Measurements from ENCODE around the gene TMC4. TPM values are rescaled to one million over a fixed set of nuclear protein-coding genes. Genes with fewer than 3 reads are reported as not detected.
A peak's percentile ranks its signal among the peaks of the same experiment; 100 is the strongest.

Gene TMC4
- total RNA-seq, 4 donors from 2014 or later: 0.16 to 3.1 (median 0.31) TPM; not detected in 1

DNA sequence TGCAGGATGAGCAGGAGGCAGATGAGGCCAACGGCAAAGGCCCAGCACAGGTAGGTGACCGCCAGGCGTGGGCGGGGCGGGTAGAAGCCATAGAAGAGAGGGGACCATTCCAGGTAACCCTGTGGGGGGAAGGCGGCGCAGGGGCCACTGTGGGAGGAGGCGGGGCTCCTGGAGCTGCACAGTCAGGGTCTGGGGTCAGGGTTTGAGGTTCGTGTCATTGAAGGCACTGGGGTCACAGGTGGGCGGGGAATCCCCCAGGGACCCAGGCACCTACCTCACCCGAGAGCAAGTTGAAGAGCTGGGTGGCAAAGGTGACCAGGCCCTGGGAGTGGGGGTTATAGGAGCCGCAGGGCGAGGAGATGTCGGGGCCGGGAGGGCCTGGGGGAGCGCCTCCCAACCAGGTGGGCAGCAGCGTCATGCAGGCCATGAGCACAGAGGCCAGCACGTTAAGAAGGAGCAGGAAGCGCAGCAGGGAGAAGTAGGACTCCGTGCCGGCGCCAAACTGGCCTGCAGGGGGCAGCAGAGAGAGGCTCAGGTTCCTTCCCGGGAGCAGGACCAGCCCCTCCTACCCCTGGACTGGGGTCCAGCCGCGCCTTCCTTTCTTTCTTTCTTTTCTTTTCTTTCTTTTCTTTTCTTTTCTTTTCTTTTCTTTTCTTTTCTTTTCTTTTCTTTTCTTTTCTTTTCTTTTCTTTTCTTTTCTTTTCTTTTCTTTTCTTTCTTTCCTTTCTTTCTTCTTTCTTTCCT lies 4.6 kb downstream of the TMC4 start:
- Histone ChIP-seq H3K36me3 (no peaks in the 10 kb centered on the region), H3K9me3 (no peaks in the 10 kb centered on the region), H3K27ac (no peak overlapping the region), H3K27me3 (peaks cover 59% of the 10 kb centered on the region), H3K4me1 (peaks cover 0 to 20% (median 7%) of the 10 kb centered on the region in 3 donors), H3K4me3 (no peak overlapping the region)
- peak; percentile 87 for ATAC-seq
- TF ChIP-seq EP300 (IDR thresholded peaks at IDR 0.05) (no peak), POLR2A (IDR thresholded peaks at IDR 0.05) (no peak)
- TF ChIP-seq, protein P1, sequence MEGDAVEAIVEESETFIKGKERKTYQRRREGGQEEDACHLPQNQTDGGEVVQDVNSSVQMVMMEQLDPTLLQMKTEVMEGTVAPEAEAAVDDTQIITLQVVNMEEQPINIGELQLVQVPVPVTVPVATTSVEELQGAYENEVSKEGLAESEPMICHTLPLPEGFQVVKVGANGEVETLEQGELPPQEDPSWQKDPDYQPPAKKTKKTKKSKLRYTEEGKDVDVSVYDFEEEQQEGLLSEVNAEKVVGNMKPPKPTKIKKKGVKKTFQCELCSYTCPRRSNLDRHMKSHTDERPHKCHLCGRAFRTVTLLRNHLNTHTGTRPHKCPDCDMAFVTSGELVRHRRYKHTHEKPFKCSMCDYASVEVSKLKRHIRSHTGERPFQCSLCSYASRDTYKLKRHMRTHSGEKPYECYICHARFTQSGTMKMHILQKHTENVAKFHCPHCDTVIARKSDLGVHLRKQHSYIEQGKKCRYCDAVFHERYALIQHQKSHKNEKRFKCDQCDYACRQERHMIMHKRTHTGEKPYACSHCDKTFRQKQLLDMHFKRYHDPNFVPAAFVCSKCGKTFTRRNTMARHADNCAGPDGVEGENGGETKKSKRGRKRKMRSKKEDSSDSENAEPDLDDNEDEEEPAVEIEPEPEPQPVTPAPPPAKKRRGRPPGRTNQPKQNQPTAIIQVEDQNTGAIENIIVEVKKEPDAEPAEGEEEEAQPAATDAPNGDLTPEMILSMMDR (IDR thresholded peaks at IDR 0.05): peak in 3 of 4 experiments; percentile 79 to 86 (median 81)
- WGBS, 2 donors (ENCODE audit: low coverage in 1 of 2): 0% methylated on average over 11 of the region's 25 CpGs; no CpG with 5 or more reads in 1 of the 2 donors

DNA sequence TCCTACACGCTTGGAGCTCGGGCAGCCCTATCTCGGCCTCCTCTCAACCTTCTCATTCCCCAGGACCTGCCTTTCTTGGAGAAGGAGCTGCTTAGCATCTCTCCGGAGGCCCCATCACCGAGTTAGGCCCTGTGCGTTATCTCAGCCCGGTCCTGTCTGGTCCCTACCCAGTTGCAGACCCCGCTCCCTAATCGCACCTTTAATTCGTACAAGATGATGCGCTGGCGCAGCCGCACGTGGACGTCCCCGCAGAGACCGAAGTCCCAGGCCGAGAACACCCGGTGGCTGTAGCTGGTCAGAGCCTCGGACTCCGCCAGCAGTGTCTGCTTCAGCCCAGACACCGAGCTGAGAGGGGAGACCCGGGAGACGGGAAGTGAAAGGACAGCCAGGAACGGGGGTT lies 7.7 kb downstream of the TMC4 start:
- Histone ChIP-seq H3K27me3 (peaks cover 42% of the 10 kb centered on the region), H3K36me3 (no peaks in the 10 kb centered on the region), H3K4me3 (no peak overlapping the region), H3K9me3 (no peaks in the 10 kb centered on the region), H3K27ac (no peak overlapping the region), H3K4me1 (peaks cover 0 to 45% (median 29%) of the 10 kb centered on the region in 3 donors)
- no peak for ATAC-seq
- 91% methylated on average over 8 of the region's 25 CpGs; no CpG with 5 or more reads in 1 of the 2 donors for WGBS, 2 donors (ENCODE audit: low coverage in 1 of 2)
- TF ChIP-seq POLR2A (IDR thresholded peaks at IDR 0.05) (no peak), POLR2AphosphoS5 (IDR thresholded peaks at IDR 0.05) (no peak), EP300 (IDR thresholded peaks at IDR 0.05) (no peak)
- TF ChIP-seq, protein P1 (IDR thresholded peaks at IDR 0.05): no peak

DNA sequence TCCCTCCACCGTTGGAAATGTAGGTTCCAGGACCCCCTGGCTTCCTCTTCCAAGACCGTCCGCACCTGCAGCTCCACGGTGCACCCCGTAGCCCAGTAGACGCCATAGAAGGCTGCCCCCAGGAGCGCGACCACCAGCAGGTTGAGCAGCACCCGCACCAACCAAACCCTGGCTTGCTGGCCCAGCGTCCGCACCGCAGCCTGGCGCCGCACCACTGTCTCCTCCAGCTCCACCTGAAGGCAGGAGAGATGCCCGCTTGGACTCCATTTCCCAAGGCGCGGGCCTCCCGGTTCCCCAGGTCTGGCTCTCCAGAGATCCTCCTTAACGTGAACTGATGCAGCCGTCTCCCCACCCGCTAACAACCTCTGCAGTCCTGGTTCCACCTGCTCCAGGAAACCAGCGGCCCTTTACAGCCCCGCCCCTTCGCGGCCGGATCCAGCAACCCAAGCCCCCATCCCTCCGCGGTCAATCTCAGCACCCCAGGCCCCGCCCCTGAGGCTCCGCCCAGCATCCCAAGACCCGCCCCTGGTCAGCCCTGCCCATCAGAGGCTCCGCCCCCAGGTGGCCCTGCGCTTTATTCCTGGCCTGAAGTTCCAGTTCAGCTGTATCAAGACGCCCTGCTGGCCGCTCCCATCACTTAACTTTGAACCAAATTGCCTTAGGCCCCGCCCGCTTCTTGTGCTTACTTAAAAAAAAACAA lies 8.4 kb downstream of the TMC4 start:
- Histone ChIP-seq H3K4me3 (no peak overlapping the region), H3K27ac (no peak overlapping the region), H3K27me3 (peaks cover 42% of the 10 kb centered on the region), H3K36me3 (no peaks in the 10 kb centered on the region), H3K4me1 (peaks cover 0 to 47% (median 31%) of the 10 kb centered on the region in 3 donors), H3K9me3 (no peaks in the 10 kb centered on the region)
- 16% methylated on average over 12 of the region's 37 CpGs; no CpG with 5 or more reads in 1 of the 2 donors for WGBS, 2 donors (ENCODE audit: low coverage in 1 of 2)
- ATAC-seq: no peak
- TF ChIP-seq POLR2A (IDR thresholded peaks at IDR 0.05) (no peak), EP300 (IDR thresholded peaks at IDR 0.05) (no peak), POLR2AphosphoS5 (IDR thresholded peaks at IDR 0.05) (no peak)
- TF ChIP-seq, protein P1 (IDR thresholded peaks at IDR 0.05): no peak

DNA sequence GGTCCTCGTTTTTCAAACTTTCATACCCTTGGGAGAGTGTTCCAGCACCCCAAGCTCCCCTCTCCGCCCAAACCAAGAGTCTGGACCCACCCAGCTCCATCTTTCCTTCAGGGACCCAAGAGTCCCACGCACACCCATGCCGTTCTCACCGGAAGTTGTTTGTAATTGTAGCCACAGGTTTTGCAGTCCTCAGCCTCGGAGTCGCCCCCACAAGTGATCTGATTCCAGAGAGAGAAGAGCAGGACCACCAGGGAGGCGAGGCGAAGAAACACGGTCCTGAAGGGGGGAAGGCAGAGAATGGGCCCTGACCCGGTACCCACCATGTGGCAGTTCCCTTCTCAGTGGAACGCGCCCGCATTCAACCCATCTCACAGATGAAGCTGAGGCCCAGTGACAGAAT lies 10.1 kb downstream of the TMC4 start:
- ATAC-seq: no peak
- H3K9me3 ChIP-seq: no peaks in the 10 kb centered on the region
- H3K4me3 ChIP-seq: peak overlapping the region in 1 of 2 donors; percentile 50
- peaks cover 37% of the 10 kb centered on the region for H3K27me3 ChIP-seq
- H3K36me3 ChIP-seq: peaks cover 0 to 4% of the 10 kb centered on the region in 2 donors
- H3K27ac ChIP-seq: peak overlapping the region in 3 of 4 donors; percentile 75 to 97 (median 89)
- 55 to 61% methylated on average over 3 to 11 of the region's 14 CpGs for WGBS, 2 donors (ENCODE audit: low coverage in 1 of 2)
- no peak for TF ChIP-seq POLR2AphosphoS5 (IDR thresholded peaks at IDR 0.05)
- no peak for TF ChIP-seq EP300 (IDR thresholded peaks at IDR 0.05)
- H3K4me1 ChIP-seq: peaks cover 0 to 54% (median 40%) of the 10 kb centered on the region in 3 donors

DNA sequence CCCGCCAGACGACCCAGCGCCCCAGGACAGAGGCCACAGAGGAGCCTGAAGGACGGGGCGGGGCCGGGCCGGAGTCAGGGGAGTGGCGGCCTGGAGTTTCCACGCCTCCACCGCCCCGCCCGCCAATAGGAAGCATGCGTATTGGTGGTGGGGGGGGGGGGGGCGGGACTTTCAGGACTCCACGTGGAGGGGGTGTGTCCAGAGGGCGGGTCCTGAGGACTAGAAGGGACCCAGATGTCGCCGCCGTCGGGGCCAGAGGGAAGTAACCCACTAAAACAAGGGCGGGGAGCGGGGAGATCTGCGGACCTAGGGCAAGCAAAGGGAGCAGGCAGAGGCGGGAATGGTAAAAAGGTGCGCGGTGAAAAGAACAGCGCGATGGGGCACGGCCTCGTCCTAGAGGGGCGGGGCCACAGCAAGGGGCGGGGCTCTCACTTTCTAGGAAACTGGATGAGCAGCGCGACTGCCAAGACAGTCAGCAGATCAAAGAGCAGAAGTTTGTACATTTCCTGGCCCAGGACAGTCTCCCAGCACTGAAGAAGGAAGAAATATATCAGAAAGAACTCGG lies 10.6 kb downstream of the TMC4 start:
- Histone ChIP-seq H3K27ac (peak overlapping the region in 3 of 4 donors; percentile 75 to 97 (median 89)), H3K4me1 (peaks cover 0 to 57% (median 40%) of the 10 kb centered on the region in 3 donors), H3K36me3 (peaks cover 0 to 9% of the 10 kb centered on the region in 2 donors), H3K4me3 (peak overlapping the region; percentile 10 to 50), H3K9me3 (no peaks in the 10 kb centered on the region), H3K27me3 (peaks cover 31% of the 10 kb centered on the region)
- 0 to 3% methylated on average over 11 of the region's 35 CpGs for WGBS, 2 donors (ENCODE audit: low coverage in 1 of 2)
- peak; percentile 50 for ATAC-seq
- TF ChIP-seq, protein P1 (IDR thresholded peaks at IDR 0.05): no peak
- TF ChIP-seq POLR2A (IDR thresholded peaks at IDR 0.05): no peak
- TF ChIP-seq EP300 (IDR thresholded peaks at IDR 0.05): no peak
- no peak for TF ChIP-seq POLR2AphosphoS5 (IDR thresholded peaks at IDR 0.05)

Measured in gastroesophageal sphincter (tissue), 4 donors.